ENCODE data around the gene KCNB1.

Gene KCNB1

DNA sequence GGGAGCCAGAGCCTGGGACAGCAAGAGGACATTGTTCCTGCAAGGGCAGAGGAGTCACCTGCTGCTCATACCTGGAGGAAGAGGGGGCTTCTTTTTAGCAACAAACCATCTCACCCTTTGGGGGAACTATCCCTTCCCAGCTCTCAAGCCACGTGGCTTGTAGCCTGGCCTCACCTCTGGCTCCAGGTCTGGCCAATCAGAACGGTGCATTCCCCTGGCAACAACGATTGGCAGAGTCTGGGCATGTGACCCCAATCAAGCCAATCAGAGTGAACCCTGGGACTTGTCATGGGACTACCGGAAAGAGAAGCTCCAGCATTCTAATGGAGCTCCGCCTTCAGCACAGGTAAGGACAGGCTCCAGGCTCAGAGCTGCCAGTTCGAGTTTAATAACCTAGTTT, 33.6 kb downstream of the KCNB1 start:
- Histone ChIP-seq H3K23ac (ENCODE audit: low read length in 2 of 2) (no peak overlapping the region), H4K91ac (ENCODE audit: low read length) (no peak overlapping the region), H2AK5ac (ENCODE audit: low read length, severe bottlenecking) (no peak overlapping the region), H3K36me3 (ENCODE audit: control insufficient read depth in 1 of 2, insufficient read depth in 2 of 2, low read depth in 1 of 2, low read length in 2 of 2) (no peaks in the 10 kb centered on the region), H3K4me3 (ENCODE audit: insufficient read depth in 1 of 2, low read depth in 1 of 2, low read length in 2 of 2) (no peak overlapping the region), H3K4ac (ENCODE audit: low read depth in 1 of 2, low read length in 2 of 2) (no peak overlapping the region), H3K27ac (ENCODE audit: low read length, poor library complexity, severe bottlenecking) (no peak overlapping the region), H3K9me3 (ENCODE audit: control insufficient read depth, low read length) (no peaks in the 10 kb centered on the region), H3K14ac (ENCODE audit: low read length in 2 of 2) (no peak overlapping the region), H3K9ac (ENCODE audit: low read length) (no peak overlapping the region), H3K4me1 (ENCODE audit: control insufficient read depth, insufficient read depth, low read depth, low read length) (peaks cover 2% of the 10 kb centered on the region), H2BK120ac (ENCODE audit: low read depth, low read length) (no peak overlapping the region), H2AFZ (ENCODE audit: low read depth, low read length) (no peak overlapping the region), H2BK5ac (ENCODE audit: low read depth, low read length, poor library complexity, severe bottlenecking) (no peak overlapping the region), H2BK15ac (ENCODE audit: low read depth, poor library complexity, severe bottlenecking) (no peak overlapping the region), H2BK12ac (ENCODE audit: low read length in 2 of 2) (no peak overlapping the region), H3K18ac (ENCODE audit: low read depth in 1 of 2, low read length in 2 of 2) (no peak overlapping the region), H3K79me1 (replicated peaks; ENCODE audit: low read length, poor library complexity, severe bottlenecking) (no peaks in the 10 kb centered on the region), H4K8ac (ENCODE audit: low read length) (no peak overlapping the region), H3K27me3 (ENCODE audit: control insufficient read depth in 1 of 2, insufficient read depth in 1 of 2, low read length in 2 of 2) (peaks cover 46 to 62% of the 10 kb centered on the region in 2 experiments), H3K4me2 (ENCODE audit: low read length, poor library complexity, severe bottlenecking) (no peak overlapping the region)
- DNase-seq = no peak
- 88% methylated on average over 6 of the region's 6 CpGs for WGBS

DNA sequence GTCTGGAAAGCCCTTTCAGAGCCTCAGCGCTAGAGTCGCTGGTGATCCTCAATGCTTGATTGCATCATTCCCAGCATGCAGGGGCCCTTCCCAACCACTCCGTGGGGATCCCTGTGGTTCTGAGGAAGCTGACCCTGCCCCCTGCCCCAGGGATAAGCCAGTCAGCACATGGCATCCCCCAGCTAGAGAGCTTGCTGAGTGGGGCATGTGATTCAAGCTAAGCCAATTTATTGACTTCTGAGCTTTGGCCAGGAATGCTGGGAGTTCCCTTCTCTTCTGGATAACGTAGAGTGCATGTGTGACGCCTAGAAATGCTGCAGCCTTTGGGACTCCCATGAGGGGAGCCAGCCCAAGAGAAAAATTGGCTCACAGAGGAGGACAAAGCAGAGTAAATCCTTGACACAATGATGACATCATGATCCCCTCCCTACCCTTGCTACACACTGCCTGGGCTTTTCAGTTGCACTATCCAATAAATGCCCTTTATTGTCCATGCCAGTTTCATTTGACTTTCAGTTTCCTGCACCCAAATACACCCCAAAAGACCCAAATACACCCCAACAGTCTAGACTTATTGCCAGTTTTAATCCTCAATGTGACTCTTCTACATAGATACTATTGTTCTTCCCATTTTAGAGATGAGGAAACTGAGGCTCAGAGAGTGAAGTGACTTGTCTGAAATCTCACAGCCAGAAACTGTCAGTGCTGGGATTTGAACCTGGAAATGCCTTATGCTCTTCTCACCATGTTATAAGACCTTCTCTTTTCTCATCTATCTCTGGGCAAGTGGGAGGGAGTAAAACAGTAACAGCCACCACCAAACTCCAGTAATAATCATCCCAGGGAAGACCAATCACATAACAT, 34.3 kb downstream of the KCNB1 start:
- Histone ChIP-seq H2BK120ac (ENCODE audit: low read depth, low read length) (no peak overlapping the region), H3K4ac (ENCODE audit: low read depth in 1 of 2, low read length in 2 of 2) (no peak overlapping the region), H3K9me3 (ENCODE audit: control insufficient read depth, low read length) (no peaks in the 10 kb centered on the region), H2BK12ac (ENCODE audit: low read length in 2 of 2) (no peak overlapping the region), H3K4me2 (ENCODE audit: low read length, poor library complexity, severe bottlenecking) (no peak overlapping the region), H3K4me3 (ENCODE audit: insufficient read depth in 1 of 2, low read depth in 1 of 2, low read length in 2 of 2) (no peak overlapping the region), H3K9ac (ENCODE audit: low read length) (no peak overlapping the region), H3K14ac (ENCODE audit: low read length in 2 of 2) (no peak overlapping the region), H2BK15ac (ENCODE audit: low read depth, poor library complexity, severe bottlenecking) (no peak overlapping the region), H3K36me3 (ENCODE audit: control insufficient read depth in 1 of 2, insufficient read depth in 2 of 2, low read depth in 1 of 2, low read length in 2 of 2) (no peaks in the 10 kb centered on the region), H3K27ac (ENCODE audit: low read length, poor library complexity, severe bottlenecking) (no peak overlapping the region), H3K18ac (ENCODE audit: low read depth in 1 of 2, low read length in 2 of 2) (no peak overlapping the region), H2AK5ac (ENCODE audit: low read length, severe bottlenecking) (no peak overlapping the region), H3K23ac (ENCODE audit: low read length in 2 of 2) (no peak overlapping the region), H2BK5ac (ENCODE audit: low read depth, low read length, poor library complexity, severe bottlenecking) (no peak overlapping the region), H2AFZ (ENCODE audit: low read depth, low read length) (no peak overlapping the region), H4K91ac (ENCODE audit: low read length) (no peak overlapping the region), H4K8ac (ENCODE audit: low read length) (no peak overlapping the region), H3K4me1 (ENCODE audit: control insufficient read depth, insufficient read depth, low read depth, low read length) (peaks cover 2% of the 10 kb centered on the region), H3K79me1 (replicated peaks; ENCODE audit: low read length, poor library complexity, severe bottlenecking) (no peaks in the 10 kb centered on the region), H3K27me3 (ENCODE audit: control insufficient read depth in 1 of 2, insufficient read depth in 1 of 2, low read length in 2 of 2) (peaks cover 45 to 66% of the 10 kb centered on the region in 2 experiments)
- WGBS = 48% methylated on average over 5 of the region's 5 CpGs
- DNase-seq = no peak

DNA sequence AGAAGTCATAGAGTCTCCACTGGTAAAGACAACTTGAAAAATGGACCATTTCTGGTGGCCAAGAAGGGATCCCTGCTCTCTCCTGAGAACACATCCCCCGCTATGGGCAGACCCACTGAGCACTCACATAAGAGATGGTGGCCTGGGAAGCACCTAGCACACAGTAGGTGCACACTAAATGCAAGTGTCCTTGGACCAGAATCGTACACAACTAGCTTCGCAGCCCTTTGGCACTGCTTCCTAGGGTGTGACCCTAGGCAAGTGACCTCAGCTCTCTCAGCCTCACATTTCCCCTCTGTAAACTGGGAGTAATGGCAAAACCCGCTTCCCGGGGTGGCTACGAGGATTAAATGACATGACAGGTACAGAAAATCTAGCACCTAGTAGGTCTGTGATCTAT, 35.1 kb downstream of the KCNB1 start:
- no peak overlapping the region for H2BK12ac ChIP-seq (ENCODE audit: low read length in 2 of 2)
- H3K36me3 ChIP-seq (ENCODE audit: control insufficient read depth in 1 of 2, insufficient read depth in 2 of 2, low read depth in 1 of 2, low read length in 2 of 2) = no peaks in the 10 kb centered on the region
- H3K4me1 ChIP-seq (ENCODE audit: control insufficient read depth, insufficient read depth, low read depth, low read length) = peaks cover 2% of the 10 kb centered on the region
- no peak overlapping the region for H3K4me3 ChIP-seq (ENCODE audit: insufficient read depth in 1 of 2, low read depth in 1 of 2, low read length in 2 of 2)
- 90% methylated on average over 6 of the region's 6 CpGs for WGBS
- H3K14ac ChIP-seq (ENCODE audit: low read length in 2 of 2) = no peak overlapping the region
- H2AK5ac ChIP-seq (ENCODE audit: low read length, severe bottlenecking) = no peak overlapping the region
- no peak overlapping the region for H3K9ac ChIP-seq (ENCODE audit: low read length)
- H2BK120ac ChIP-seq (ENCODE audit: low read depth, low read length) = no peak overlapping the region
- H3K9me3 ChIP-seq (ENCODE audit: control insufficient read depth, low read length) = no peaks in the 10 kb centered on the region
- no peak overlapping the region for H3K23ac ChIP-seq (ENCODE audit: low read length in 2 of 2)
- H3K79me1 ChIP-seq (replicated peaks; ENCODE audit: low read length, poor library complexity, severe bottlenecking) = no peaks in the 10 kb centered on the region
- no peak overlapping the region for H2BK15ac ChIP-seq (ENCODE audit: low read depth, poor library complexity, severe bottlenecking)
- H3K4ac ChIP-seq (ENCODE audit: low read depth in 1 of 2, low read length in 2 of 2) = no peak overlapping the region
- H4K91ac ChIP-seq (ENCODE audit: low read length) = no peak overlapping the region
- DNase-seq = no peak
- no peak overlapping the region for H3K18ac ChIP-seq (ENCODE audit: low read depth in 1 of 2, low read length in 2 of 2)
- no peak overlapping the region for H2BK5ac ChIP-seq (ENCODE audit: low read depth, low read length, poor library complexity, severe bottlenecking)
- no peak overlapping the region for H3K4me2 ChIP-seq (ENCODE audit: low read length, poor library complexity, severe bottlenecking)
- no peak overlapping the region for H2AFZ ChIP-seq (ENCODE audit: low read depth, low read length)
- H3K27me3 ChIP-seq (ENCODE audit: control insufficient read depth in 1 of 2, insufficient read depth in 1 of 2, low read length in 2 of 2) = peaks cover 43 to 64% of the 10 kb centered on the region in 2 experiments
- no peak overlapping the region for H4K8ac ChIP-seq (ENCODE audit: low read length)
- no peak overlapping the region for H3K27ac ChIP-seq (ENCODE audit: low read length, poor library complexity, severe bottlenecking)

DNA sequence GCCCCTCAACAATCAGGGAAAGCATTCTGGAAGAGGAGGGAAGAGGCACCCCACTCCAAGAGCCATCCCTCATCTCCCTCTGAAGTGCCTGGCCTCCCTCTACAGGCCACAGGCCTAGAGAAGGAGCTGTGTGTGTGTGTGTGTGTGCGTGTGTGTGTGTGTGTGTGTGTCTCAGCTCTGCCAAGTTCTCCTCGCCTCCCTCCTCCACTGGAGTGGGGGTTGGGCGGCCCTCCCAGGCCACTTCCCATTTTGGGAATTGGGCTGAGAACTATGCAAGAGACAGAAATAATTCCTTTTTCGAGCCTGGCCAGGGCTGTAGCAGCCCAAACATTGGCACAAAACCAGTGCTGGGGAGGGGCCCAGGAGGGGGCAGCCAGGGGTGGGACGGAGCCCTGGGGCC, 35.7 kb downstream of the KCNB1 start:
- Histone ChIP-seq H3K9me3 (ENCODE audit: control insufficient read depth, low read length) (no peaks in the 10 kb centered on the region), H3K27me3 (ENCODE audit: control insufficient read depth in 1 of 2, insufficient read depth in 1 of 2, low read length in 2 of 2) (peaks cover 47 to 67% of the 10 kb centered on the region in 2 experiments), H3K36me3 (ENCODE audit: control insufficient read depth in 1 of 2, insufficient read depth in 2 of 2, low read depth in 1 of 2, low read length in 2 of 2) (no peaks in the 10 kb centered on the region), H4K8ac (ENCODE audit: low read length) (no peak overlapping the region), H2AK5ac (ENCODE audit: low read length, severe bottlenecking) (no peak overlapping the region), H3K4me2 (ENCODE audit: low read length, poor library complexity, severe bottlenecking) (no peak overlapping the region), H2BK15ac (ENCODE audit: low read depth, poor library complexity, severe bottlenecking) (no peak overlapping the region), H3K4ac (ENCODE audit: low read depth in 1 of 2, low read length in 2 of 2) (no peak overlapping the region), H3K79me1 (replicated peaks; ENCODE audit: low read length, poor library complexity, severe bottlenecking) (no peaks in the 10 kb centered on the region), H3K23ac (ENCODE audit: low read length in 2 of 2) (no peak overlapping the region), H2AFZ (ENCODE audit: low read depth, low read length) (no peak overlapping the region), H2BK12ac (ENCODE audit: low read length in 2 of 2) (no peak overlapping the region), H3K27ac (ENCODE audit: low read length, poor library complexity, severe bottlenecking) (no peak overlapping the region), H3K4me1 (ENCODE audit: control insufficient read depth, insufficient read depth, low read depth, low read length) (peaks cover 2% of the 10 kb centered on the region), H4K91ac (ENCODE audit: low read length) (no peak overlapping the region), H2BK120ac (ENCODE audit: low read depth, low read length) (no peak overlapping the region), H2BK5ac (ENCODE audit: low read depth, low read length, poor library complexity, severe bottlenecking) (no peak overlapping the region), H3K4me3 (ENCODE audit: insufficient read depth in 1 of 2, low read depth in 1 of 2, low read length in 2 of 2) (no peak overlapping the region), H3K14ac (ENCODE audit: low read length in 2 of 2) (no peak overlapping the region), H3K9ac (ENCODE audit: low read length) (no peak overlapping the region), H3K18ac (ENCODE audit: low read depth in 1 of 2, low read length in 2 of 2) (no peak overlapping the region)
- DNase-seq = peak; percentile 9
- WGBS = 63% methylated on average over 3 of the region's 5 CpGs
